ENCODE measurements around the gene KLF16. TPM values are rescaled to one million over a fixed set of nuclear protein-coding genes. Genes with fewer than 3 reads are reported as not detected.

Gene KLF16
- total and polyA plus RNA-seq, 9 of the 15 experiments (the other 6 are each of a cell fraction or from before 2014, with no cell fraction given): 0.04 to 60.4 (median 6.8) TPM

- POLR2A ChIA-PET: interaction anchor here (0.5 to 6.6 kb wide), 10 partner anchors 9 to 1201 kb away, joined by 3 to 46 read pairs (median 3); no protein-coding TSS in a partner anchor
- ATAC-seq (peak; percentile 55), FAIRE-seq (no peak), DNase-seq (ENCODE audit: extremely low read depth in 1 of 4, low spot score in 3 of 4) (no peak)
- H3K79me2 ChIP-seq (ENCODE audit: control insufficient read depth, insufficient read depth, low read length): peaks cover 96% of the 10 kb centered on the region
- H3K9ac ChIP-seq (ENCODE audit: insufficient read depth in 1 of 2, low read depth in 2 of 2, low read length in 2 of 2): peak overlapping the region; percentile 63 to 89
- in situ Hi-C loops (cut with MboI) (no loop called here), intact Hi-C loops (cut with micrococcal nuclease) (no loop called here)
- H3K4me2 ChIP-seq (ENCODE audit: insufficient read depth, low read length): peak overlapping the region; percentile 84
- peaks cover 3% of the 10 kb centered on the region for H3K9me1 ChIP-seq (ENCODE audit: control insufficient read depth, insufficient read depth, low read length)
- H3K4me1 ChIP-seq (replicated peaks in 1 of 2; ENCODE audit: control insufficient read depth in 2 of 2, insufficient read depth in 2 of 2, low read length in 2 of 2): peaks cover 53 to 94% of the 10 kb centered on the region in 2 experiments
- 1% methylated on average over 11 of the region's 11 CpGs for WGBS (ENCODE audit: insufficient coverage, low coverage, missing lambda C conversion rate)
- H3K27me3 ChIP-seq (ENCODE audit: control insufficient read depth in 2 of 2, insufficient read depth in 2 of 2, low read length in 2 of 2): no peaks in the 10 kb centered on the region
- BruUV-seq (replicated peaks): no TSS peak
- peaks cover 46% of the 10 kb centered on the region; the same call in 1 of the 3 replicates for H3K36me3 ChIP-seq (ENCODE audit: control insufficient read depth, insufficient read depth, low read length)
- CTCF ChIA-PET (ENCODE audit: low intra/inter-chr PET ratio): interaction anchor here (0.6 kb wide), 1 partner anchor 59 kb away, joined by 4 read pairs; no protein-coding TSS in a partner anchor
- no peaks in the 10 kb centered on the region for H3K9me3 ChIP-seq (replicated peaks; ENCODE audit: control insufficient read depth, insufficient read depth, low read depth, low read length)
- peaks cover 24% of the 10 kb centered on the region for H4K20me1 ChIP-seq (replicated peaks; ENCODE audit: control insufficient read depth, insufficient read depth, low read length)
- H2AFZ ChIP-seq (ENCODE audit: low read depth, low read length): peak overlapping the region; percentile 64; the same call in 1 of the 2 replicates
- peak overlapping the region; percentile 27 for H3K4me3 ChIP-seq
- peak overlapping the region; percentile 72 for H3K27ac ChIP-seq (ENCODE audit: extremely low read depth, low read depth, low read length)
- TF ChIP-seq NR2F6 (CRISPR knock-in tag; IDR thresholded peaks at IDR 0.05): no peak
- no peak for TF ChIP-seq ZNF785 (CRISPR knock-in tag; IDR thresholded peaks at IDR 0.05)
- no peak for TF ChIP-seq SOX6 (IDR thresholded peaks at IDR 0.05)
- no peak for TF ChIP-seq GABPB2 (CRISPR knock-in tag; conservative IDR thresholded peaks at IDR 0.05)
- TF ChIP-seq RNF219 (CRISPR knock-in tag; IDR thresholded peaks at IDR 0.05): no peak
- TF ChIP-seq MCM2 (IDR thresholded peaks at IDR 0.05; ENCODE audit: low read depth): no peak
- no peak for TF ChIP-seq ZNF766 (CRISPR knock-in tag; conservative IDR thresholded peaks at IDR 0.05)
- no peak for TF ChIP-seq RUNX1 (IDR thresholded peaks at IDR 0.05; ENCODE audit: low read depth)
- no peak; the same call in 1 of the 2 replicates for TF ChIP-seq ETS1 (conservative IDR thresholded peaks at IDR 0.05; ENCODE audit: control insufficient read depth, low read depth, low read length)
- TF ChIP-seq ZBTB43 (CRISPR knock-in tag; IDR thresholded peaks at IDR 0.05): no peak
- no peak for TF ChIP-seq MYC (IDR thresholded peaks at IDR 0.05; ENCODE audit: low read depth, low read length)
- TF ChIP-seq MYC (CRISPR knock-in tag; IDR thresholded peaks at IDR 0.05; ENCODE audit: borderline replicate concordance, low read depth): no peak; the same call in 1 of the 2 replicates
- TF ChIP-seq POLR2G (IDR thresholded peaks at IDR 0.05; ENCODE audit: low read depth, low read length): peak; percentile 64
- TF ChIP-seq MCM7 (IDR thresholded peaks at IDR 0.05): no peak
- no peak for TF ChIP-seq ZBTB11 (CRISPR knock-in tag; IDR thresholded peaks at IDR 0.05)
Measured at GRCh38 chr19:1837222-1837565, 26.2 kb downstream of the KLF16 start.
